CMK (cell line): ENCODE results near the gene AKR7A2.

Experiments used
- DNase-seq: peaks from one replicate; pipeline ENCODE4 v3.0.0-alpha.2; 2010; ENCODE audit warnings: low read depth

AKR7A2 gene

GRCh38 chr1:19325958-19326747 lies 14.2 kb upstream of the AKR7A2 start:
- peak; percentile 98 for DNase-seq

- peak; percentile 99 for DNase-seq
These were observed 13.5 kb upstream of the AKR7A2 start for GRCh38 chr1:19325368-19325957.

- no peak for DNase-seq
These were observed 12.7 kb upstream of the AKR7A2 start for GRCh38 chr1:19324665-19324990.

- peak; percentile 56 for DNase-seq
These were observed 12.2 kb upstream of the AKR7A2 start for GRCh38 chr1:19323987-19324664.

GRCh38 chr1:19322481-19322880 lies 10.5 kb upstream of the AKR7A2 start:
- no peak for DNase-seq

- DNase-seq: no peak
These were observed 9.1 kb upstream of the AKR7A2 start for GRCh38 chr1:19321071-19321470.

GRCh38 chr1:19319196-19319595 lies 7.3 kb upstream of the AKR7A2 start:
- no peak for DNase-seq

GRCh38 chr1:19317126-19317910 lies 5.4 kb upstream of the AKR7A2 start:
- no peak for DNase-seq

GRCh38 chr1:19315378-19316198 lies 3.6 kb upstream of the AKR7A2 start:
- DNase-seq: peak; percentile 72

GRCh38 chr1:19313961-19314882 lies 2.3 kb upstream of the AKR7A2 start:
- no peak for DNase-seq

- DNase-seq: no peak
These were observed 1.7 kb upstream of the AKR7A2 start for GRCh38 chr1:19313636-19313959.

- no peak for DNase-seq
These were observed 1.1 kb upstream of the AKR7A2 start for GRCh38 chr1:19312782-19313635.

GRCh38 chr1:19311503-19311930 lies 427 bp downstream of the AKR7A2 start:
- DNase-seq: no peak

- DNase-seq: no peak
These were observed 1.0 kb downstream of the AKR7A2 start for GRCh38 chr1:19310720-19311502.

- DNase-seq: no peak
These were observed 1.9 kb downstream of the AKR7A2 start for GRCh38 chr1:19310061-19310460.

- DNase-seq: no peak
These were observed 2.7 kb downstream of the AKR7A2 start for GRCh38 chr1:19309123-19309813.

- no peak for DNase-seq
These were observed 3.4 kb downstream of the AKR7A2 start for GRCh38 chr1:19308509-19308907.

GRCh38 chr1:19307794-19308508 lies 4.0 kb downstream of the AKR7A2 start:
- DNase-seq: no peak
